VCaP (cell line): ENCODE measurements around the gene FHDC1.
A peak's percentile ranks its signal among the peaks of the same experiment; 100 is the strongest.

ENCODE experiments used
- H3K27ac ChIP-seq: fragments of 450-650 bp; 2 replicates; pipeline ENCODE4 v1.5.1; 2017
- TF ChIP-seq, protein P1 (sequence below): fragments of 450-650 bp; conservative IDR thresholded peaks from 2 replicates; pipeline ENCODE4 v1.5.1; 2017; ENCODE audit warnings: mild to moderate bottlenecking, moderate library complexity

Gene FHDC1

DNA sequence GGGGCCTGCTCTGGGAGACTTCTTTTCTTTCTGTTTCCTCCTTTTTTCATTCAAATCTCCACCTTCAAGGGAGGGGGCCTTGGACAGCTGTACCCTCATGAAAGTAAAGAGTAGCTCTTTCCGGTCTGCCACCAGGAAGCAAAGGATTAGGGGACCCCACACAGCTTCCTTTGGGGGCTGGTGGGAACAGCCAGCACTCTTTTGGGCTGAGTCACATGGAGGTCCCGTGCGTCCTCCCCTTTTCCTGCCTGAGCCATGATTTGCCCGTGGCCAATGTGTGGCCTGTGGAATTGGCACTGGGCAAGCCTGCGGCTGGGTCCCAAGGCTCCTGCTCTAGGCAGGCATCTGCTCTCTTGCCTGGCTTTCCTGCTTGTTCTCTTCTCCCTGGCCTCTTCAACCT lies 65.5 kb downstream of the FHDC1 start:
- TF ChIP-seq, protein P1, sequence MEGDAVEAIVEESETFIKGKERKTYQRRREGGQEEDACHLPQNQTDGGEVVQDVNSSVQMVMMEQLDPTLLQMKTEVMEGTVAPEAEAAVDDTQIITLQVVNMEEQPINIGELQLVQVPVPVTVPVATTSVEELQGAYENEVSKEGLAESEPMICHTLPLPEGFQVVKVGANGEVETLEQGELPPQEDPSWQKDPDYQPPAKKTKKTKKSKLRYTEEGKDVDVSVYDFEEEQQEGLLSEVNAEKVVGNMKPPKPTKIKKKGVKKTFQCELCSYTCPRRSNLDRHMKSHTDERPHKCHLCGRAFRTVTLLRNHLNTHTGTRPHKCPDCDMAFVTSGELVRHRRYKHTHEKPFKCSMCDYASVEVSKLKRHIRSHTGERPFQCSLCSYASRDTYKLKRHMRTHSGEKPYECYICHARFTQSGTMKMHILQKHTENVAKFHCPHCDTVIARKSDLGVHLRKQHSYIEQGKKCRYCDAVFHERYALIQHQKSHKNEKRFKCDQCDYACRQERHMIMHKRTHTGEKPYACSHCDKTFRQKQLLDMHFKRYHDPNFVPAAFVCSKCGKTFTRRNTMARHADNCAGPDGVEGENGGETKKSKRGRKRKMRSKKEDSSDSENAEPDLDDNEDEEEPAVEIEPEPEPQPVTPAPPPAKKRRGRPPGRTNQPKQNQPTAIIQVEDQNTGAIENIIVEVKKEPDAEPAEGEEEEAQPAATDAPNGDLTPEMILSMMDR = no peak
- H3K27ac ChIP-seq = peak overlapping the region; percentile 99

DNA sequence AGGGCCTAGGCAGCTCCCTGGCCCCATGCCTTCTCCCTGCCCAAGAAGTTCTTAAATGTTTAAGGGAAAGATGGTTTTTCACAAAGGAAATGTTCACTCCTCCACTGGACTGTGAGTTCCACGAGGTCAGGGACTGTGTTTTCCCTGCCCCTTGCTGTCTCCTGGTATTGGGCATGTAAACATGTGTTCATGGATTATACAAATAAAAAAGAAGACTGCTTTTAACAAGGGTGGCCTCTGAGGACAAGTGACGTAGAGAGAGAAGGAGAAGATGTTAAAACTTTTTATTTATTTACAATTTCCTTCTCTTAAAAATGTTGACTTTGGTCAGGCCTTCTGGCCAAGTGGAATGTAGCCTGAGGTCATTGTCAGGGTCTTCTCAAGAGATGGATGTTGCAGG lies 66.0 kb downstream of the FHDC1 start:
- TF ChIP-seq, protein P1 = no peak
- H3K27ac ChIP-seq = peak overlapping the region; percentile 99

DNA sequence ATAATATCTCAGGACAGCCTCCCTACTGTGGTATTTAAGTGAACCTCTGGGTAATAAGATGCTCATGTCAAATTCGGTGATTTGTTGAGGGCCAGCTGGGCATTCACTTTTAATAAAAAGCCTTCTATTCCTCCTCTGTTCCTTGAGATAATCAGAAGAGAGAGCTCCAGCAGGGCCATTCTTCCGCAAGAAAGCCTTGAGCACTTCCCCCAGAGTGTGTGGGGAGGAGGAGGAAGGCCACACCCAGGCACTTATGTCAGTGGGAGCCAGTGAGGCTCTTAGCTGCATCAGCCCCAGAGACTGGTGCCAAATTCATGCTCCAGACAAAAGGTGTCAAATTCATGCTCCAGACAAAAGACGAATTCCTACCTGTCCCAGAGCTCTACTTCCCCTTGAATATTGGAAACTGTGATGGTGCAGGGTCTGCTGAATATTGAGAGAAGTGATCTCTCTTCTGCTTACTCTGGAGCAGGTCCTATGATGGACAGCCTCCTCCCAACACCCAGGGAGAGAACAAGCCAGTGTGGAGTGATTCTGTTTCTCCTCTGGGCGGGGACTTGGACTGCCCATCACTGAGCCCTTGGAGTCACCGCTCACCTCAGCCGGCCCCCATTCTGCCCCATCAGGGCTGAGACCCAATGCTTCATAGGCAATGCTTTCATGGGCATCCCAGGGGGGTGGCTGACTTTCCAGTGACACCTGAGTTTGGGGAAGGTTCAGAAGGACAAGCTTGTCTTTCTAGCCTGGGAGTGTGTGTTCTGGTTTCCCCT lies 68.1 kb downstream of the FHDC1 start:
- H3K27ac ChIP-seq = peak overlapping the region; percentile 99; the same call in 1 of the 2 replicates
- TF ChIP-seq, protein P1 = no peak

DNA sequence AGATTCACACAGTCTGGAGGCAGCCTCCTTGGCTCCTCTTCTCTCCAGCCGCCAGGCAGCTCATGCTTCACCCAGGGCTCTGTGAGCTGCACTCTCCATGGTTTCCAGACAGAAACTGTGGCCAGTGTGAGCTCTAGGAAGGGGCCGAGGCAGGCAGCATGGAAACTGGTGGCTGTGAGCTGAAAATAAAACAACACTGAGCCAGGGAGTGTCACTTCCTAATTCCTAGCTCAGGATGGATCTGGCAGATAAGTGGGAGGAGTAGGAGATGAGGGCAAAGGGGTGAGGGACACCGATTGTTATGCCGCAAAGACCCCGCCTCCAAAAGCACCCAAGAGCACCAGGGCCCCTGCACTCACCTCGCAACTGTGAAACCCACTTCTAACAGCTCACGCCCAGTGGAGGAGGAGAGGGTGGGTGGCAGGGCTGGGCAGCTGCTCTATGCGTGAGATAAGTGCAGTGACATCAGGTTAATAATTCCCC lies 69.8 kb downstream of the FHDC1 start:
- peak overlapping the region; percentile 23; the same call in 1 of the 2 replicates for H3K27ac ChIP-seq
- TF ChIP-seq, protein P1 = no peak

DNA sequence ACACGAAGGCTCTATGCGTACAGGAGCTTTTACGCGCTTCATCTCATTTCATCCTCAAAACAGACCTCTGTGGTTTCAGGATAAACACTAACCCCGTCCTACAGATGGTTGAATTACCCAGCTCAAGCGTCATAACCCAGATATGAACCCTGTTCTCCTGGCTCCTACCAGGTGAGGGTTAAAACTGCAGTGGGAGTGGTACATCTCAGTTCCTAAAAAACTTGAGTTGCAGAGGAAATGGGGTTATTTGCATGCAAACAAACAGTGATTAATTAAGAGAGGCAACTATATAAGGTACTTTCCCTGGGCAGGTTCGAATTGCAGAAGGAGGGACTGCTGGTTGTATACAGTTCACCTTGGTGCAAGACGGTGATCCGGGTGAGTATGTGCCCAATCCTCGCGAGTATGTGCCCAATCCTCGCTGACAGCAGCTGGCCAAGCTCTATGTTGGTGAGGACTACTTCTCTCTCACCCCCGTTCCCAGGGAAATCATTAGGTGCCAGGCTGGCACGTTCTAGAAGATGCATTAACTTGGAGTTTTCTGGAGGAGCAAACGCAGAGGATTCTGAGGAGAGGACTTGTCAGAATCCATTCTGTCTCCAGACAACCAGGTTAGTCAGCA lies 72.6 kb downstream of the FHDC1 start:
- TF ChIP-seq, protein P1 = no peak
- H3K27ac ChIP-seq = no peak overlapping the region

DNA sequence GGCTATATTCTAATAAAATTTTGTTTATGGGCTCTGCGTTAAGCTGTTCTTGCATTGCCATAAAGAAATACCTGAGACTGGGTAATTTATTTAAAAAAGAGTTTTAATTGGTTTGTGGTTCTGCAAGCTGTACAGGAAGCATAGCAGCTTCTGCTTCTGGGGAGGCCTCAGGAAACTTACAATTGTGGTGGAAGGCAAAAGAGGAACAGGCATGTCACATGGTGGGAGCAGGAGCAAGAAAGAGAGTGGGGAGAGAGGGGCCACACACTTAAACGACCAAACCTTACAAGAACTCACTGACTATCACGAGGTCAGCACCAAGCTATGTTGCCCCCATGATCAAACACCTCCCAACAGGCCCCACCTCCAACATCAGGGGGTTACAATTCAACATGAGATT lies 74.0 kb downstream of the FHDC1 start:
- TF ChIP-seq, protein P1 = no peak
- H3K27ac ChIP-seq = no peak overlapping the region

DNA sequence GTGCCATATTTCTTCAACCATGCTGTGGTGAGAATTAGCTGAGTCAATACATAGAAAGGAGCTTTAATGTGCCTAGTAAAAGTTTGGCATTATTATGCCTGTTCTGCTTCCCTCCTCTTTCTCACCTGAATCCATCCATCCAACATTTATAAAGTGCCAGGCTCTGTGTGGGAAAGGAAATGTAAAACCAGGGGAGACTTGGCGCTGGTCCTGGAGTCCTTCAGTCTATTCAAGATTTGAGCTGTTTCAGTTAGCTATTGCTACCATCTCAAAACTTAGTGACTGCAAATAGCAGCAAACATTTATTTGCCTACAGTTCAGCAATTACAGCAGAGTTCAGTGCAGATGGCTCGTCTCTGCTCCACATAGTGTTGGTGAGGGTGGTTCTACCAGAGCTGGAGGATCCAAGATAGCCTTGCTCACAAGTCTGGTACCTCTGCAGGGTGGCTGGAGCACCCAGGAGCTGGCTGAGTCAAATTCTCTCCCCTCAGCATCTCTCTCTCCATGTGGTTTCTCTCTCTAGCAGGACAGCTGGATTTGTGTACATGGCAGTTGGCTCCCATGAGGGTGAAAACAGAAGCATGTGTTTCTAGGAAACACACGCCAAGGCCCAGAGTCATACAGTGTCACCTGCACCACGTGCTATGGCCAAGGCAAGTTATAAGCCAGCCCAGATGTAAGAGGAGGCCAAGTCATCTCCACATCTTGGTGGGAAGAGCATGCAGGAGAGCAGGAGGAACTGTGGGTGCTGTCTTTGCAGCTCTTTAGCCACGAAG lies 77.3 kb downstream of the FHDC1 start:
- TF ChIP-seq, protein P1 = no peak
- peak overlapping the region; percentile 14; the same call in 1 of the 2 replicates for H3K27ac ChIP-seq
